ENCODE results near the gene PSEN1.

The PSEN1 gene

GRCh38 chr14:73234029-73234428 lies 97.7 kb downstream of the PSEN1 start:
- DNase-seq (ENCODE audit: low read depth), result no peak
- H3K4me3 ChIP-seq (ENCODE audit: low read length), result no peak overlapping the region
- TF ChIP-seq CTCF (conservative IDR thresholded peaks at IDR 0.05; ENCODE audit: low read length), result no peak

GRCh38 chr14:73234586-73235394 lies 98.5 kb downstream of the PSEN1 start:
- H3K4me3 ChIP-seq (ENCODE audit: low read length), result no peak overlapping the region
- no peak for TF ChIP-seq CTCF (conservative IDR thresholded peaks at IDR 0.05; ENCODE audit: low read length)

GRCh38 chr14:73235531-73236155 lies 99.3 kb downstream of the PSEN1 start:
- no peak for DNase-seq (ENCODE audit: low read depth)
- no peak overlapping the region for H3K4me3 ChIP-seq (ENCODE audit: low read length)
- TF ChIP-seq CTCF (conservative IDR thresholded peaks at IDR 0.05; ENCODE audit: low read length), result no peak

More at GRCh38 chr14:73234586-73235394, 98.5 kb downstream of the PSEN1 start:
- no peak for DNase-seq (ENCODE audit: low read depth)

- H3K4me3 ChIP-seq (ENCODE audit: low read length), result no peak overlapping the region
- DNase-seq (ENCODE audit: low read depth), result no peak
- TF ChIP-seq CTCF (conservative IDR thresholded peaks at IDR 0.05; ENCODE audit: low read length), result no peak
Observed at GRCh38 chr14:73236157-73236556, 99.8 kb downstream of the PSEN1 start.

- no peak for TF ChIP-seq CTCF (conservative IDR thresholded peaks at IDR 0.05; ENCODE audit: low read length)
- no peak overlapping the region for H3K4me3 ChIP-seq (ENCODE audit: low read length)
- DNase-seq (ENCODE audit: low read depth), result no peak
Observed at GRCh38 chr14:73236752-73237218, 100.5 kb downstream of the PSEN1 start.

- H3K4me3 ChIP-seq (ENCODE audit: low read length), result peak within 1 kb of the TSS; percentile 34
- TF ChIP-seq CTCF (conservative IDR thresholded peaks at IDR 0.05; ENCODE audit: low read length), result no peak
- DNase-seq (ENCODE audit: low read depth), result no peak
Observed at GRCh38 chr14:73237219-73237785, 101.0 kb downstream of the PSEN1 start, which contains the start of gene PAPLN. TSS of gene PAPLN (plus strand) at chr14:73237506. CDS start at chr14:73239779, 2,273 bp downstream.
